OCI-LY3 (cell line): ENCODE results near the gene LBR.

Source experiments
- H2AFZ ChIP-seq: fragments of 200-600, 300-600 bp; shearing (Covaris generic); 2 replicates; pipeline ENCODE4 v1.6.0; 2014; ENCODE audit warnings: antibody characterized with exemption, low read depth, low read length
- H3K27ac ChIP-seq: fragments of 200-600, 300-600 bp; sonication (generic); 2 replicates; pipeline ENCODE4 v1.5.1; 2014; ENCODE audit warnings: mild to moderate bottlenecking, low read length, moderate library complexity, mixed read lengths
- H3K27me3 ChIP-seq: fragments of 200-600, 300-600 bp; sonication (generic); 2 replicates; pipeline ENCODE4 v1.6.1; 2014; ENCODE audit warnings: low read depth, low read length, mixed read lengths
- H3K36me3 ChIP-seq: fragments of 200-600, 300-600 bp; sonication (generic); replicated peaks from 2 replicates; pipeline ENCODE3; 2014; ENCODE audit warnings: low read depth, low read length, mixed read lengths
- H3K4me1 ChIP-seq: fragments of 300-600, 200-600 bp; sonication (generic); 2 replicates; pipeline ENCODE4 v1.6.1; 2014; ENCODE audit warnings: low read length, mixed read lengths
- H3K4me2 ChIP-seq: fragments of 200-600, 300-600 bp; sonication (generic); 2 replicates; pipeline ENCODE4 v1.6.1; 2014; ENCODE audit warnings: low read length, mixed read lengths
- H3K4me3 ChIP-seq: fragments of 300-600, 200-600 bp; sonication (generic); 2 replicates; pipeline ENCODE4 v1.5.1; 2014; ENCODE audit warnings: antibody characterized with exemption, mild to moderate bottlenecking, low read length, moderate library complexity
- H3K79me2 ChIP-seq: fragments of 300-600, 200-600 bp; shearing (Covaris generic); 2 replicates; pipeline ENCODE4 v1.6.1; 2014; ENCODE audit warnings: mild to moderate bottlenecking, low read length, mixed read lengths
- H3K9ac ChIP-seq: fragments of 300-600, 200-600 bp; shearing (Covaris generic); 2 replicates; pipeline ENCODE4 v1.6.0; 2014; ENCODE audit warnings: mild to moderate bottlenecking, low read length, moderate library complexity
- H3K9me3 ChIP-seq: fragments of 200-600, 300-600 bp; shearing (Covaris generic); 2 replicates; pipeline ENCODE4 v1.6.1; 2014; ENCODE audit warnings: low read length, mixed read lengths; ENCODE audit not compliant: insufficient read depth
- H4K20me1 ChIP-seq: fragments of 200-600, 300-600 bp; sonication (generic); 2 replicates; pipeline ENCODE4 v1.6.1; 2016; ENCODE audit warnings: low read length, mixed read lengths; ENCODE audit not compliant: insufficient read depth
- CTCF ChIP-seq: fragments of 200-600, 300-600 bp; sonication (generic); IDR thresholded peaks from 2 replicates; pipeline ENCODE4 v1.5.1; 2014; ENCODE audit warnings: antibody characterized with exemption, low read length, low read depth
- EZH2phosphoT487 ChIP-seq: fragments of 200-600 bp; shearing (Covaris generic); IDR thresholded peaks from 2 replicates; pipeline ENCODE4 v1.6.1; 2018; ENCODE audit warnings: antibody characterized with exemption, mixed run types, low read depth

Gene LBR

GRCh38 chr1:225366552-225366951 lies 61.3 kb downstream of the LBR start:
- no peaks in the 10 kb centered on the region for H3K27me3 ChIP-seq
- no peaks in the 10 kb centered on the region for H3K79me2 ChIP-seq
- H3K9ac ChIP-seq: no peak overlapping the region
- no peak for TF ChIP-seq CTCF
- TF ChIP-seq EZH2phosphoT487: no peak
- no peaks in the 10 kb centered on the region for H4K20me1 ChIP-seq
- no peak overlapping the region for H3K4me2 ChIP-seq
- H3K4me3 ChIP-seq: no peak overlapping the region
- no peaks in the 10 kb centered on the region for H3K9me3 ChIP-seq
- H3K4me1 ChIP-seq: no peaks in the 10 kb centered on the region
- H3K36me3 ChIP-seq: no peaks in the 10 kb centered on the region
- no peak overlapping the region for H2AFZ ChIP-seq
- no peak overlapping the region for H3K27ac ChIP-seq

GRCh38 chr1:225366018-225366417 lies 61.8 kb downstream of the LBR start:
- no peaks in the 10 kb centered on the region for H4K20me1 ChIP-seq
- no peaks in the 10 kb centered on the region for H3K4me1 ChIP-seq
- no peak overlapping the region for H3K27ac ChIP-seq
- no peaks in the 10 kb centered on the region for H3K27me3 ChIP-seq
- H3K9me3 ChIP-seq: no peaks in the 10 kb centered on the region
- H3K79me2 ChIP-seq: no peaks in the 10 kb centered on the region
- H3K4me2 ChIP-seq: no peak overlapping the region
- H2AFZ ChIP-seq: no peak overlapping the region
- no peak overlapping the region for H3K9ac ChIP-seq
- TF ChIP-seq CTCF (no peak), EZH2phosphoT487 (no peak)
- H3K36me3 ChIP-seq: no peaks in the 10 kb centered on the region
- no peak overlapping the region for H3K4me3 ChIP-seq

- no peak overlapping the region for H2AFZ ChIP-seq
- H3K27ac ChIP-seq: no peak overlapping the region
- no peaks in the 10 kb centered on the region for H3K79me2 ChIP-seq
- no peak overlapping the region for H3K4me2 ChIP-seq
- no peaks in the 10 kb centered on the region for H3K27me3 ChIP-seq
- no peaks in the 10 kb centered on the region for H4K20me1 ChIP-seq
- H3K4me3 ChIP-seq: no peak overlapping the region
- no peaks in the 10 kb centered on the region for H3K36me3 ChIP-seq
- no peak overlapping the region for H3K9ac ChIP-seq
- TF ChIP-seq CTCF: no peak
- no peak for TF ChIP-seq EZH2phosphoT487
- H3K4me1 ChIP-seq: no peaks in the 10 kb centered on the region
- no peaks in the 10 kb centered on the region for H3K9me3 ChIP-seq
These were observed 63.4 kb downstream of the LBR start for GRCh38 chr1:225364439-225364838.

GRCh38 chr1:225362805-225363204 lies 65.0 kb downstream of the LBR start:
- no peak overlapping the region for H3K4me3 ChIP-seq
- no peaks in the 10 kb centered on the region for H3K4me1 ChIP-seq
- TF ChIP-seq CTCF (no peak), EZH2phosphoT487 (no peak)
- no peaks in the 10 kb centered on the region for H3K9me3 ChIP-seq
- no peaks in the 10 kb centered on the region for H3K79me2 ChIP-seq
- no peaks in the 10 kb centered on the region for H3K27me3 ChIP-seq
- no peaks in the 10 kb centered on the region for H3K36me3 ChIP-seq
- H4K20me1 ChIP-seq: no peaks in the 10 kb centered on the region
- H2AFZ ChIP-seq: no peak overlapping the region
- no peak overlapping the region for H3K9ac ChIP-seq
- H3K27ac ChIP-seq: no peak overlapping the region
- H3K4me2 ChIP-seq: no peak overlapping the region
